GM12878 (cell line): ENCODE measurements around the gene MTX1. TPM values are rescaled to one million over a fixed set of nuclear protein-coding genes. Genes with fewer than 3 reads are reported as not detected.

Experiments used
- ATAC-seq: fragments of 200-7000 bp; cut with Tn5 transposase; 3 replicates; pipeline ENCODE4 v1.9.1; 2020; ENCODE audit warnings: mild to moderate bottlenecking, moderate library complexity
- BruUV-seq: library from RNA; stranded (reverse); fragments of 400-500 nt; replicated peaks from 2 replicates; lab custom pipeline; 2021; lab: Mats Ljungman, UMichigan
- CTCF ChIA-PET: fragments of 300-600 bp; sonication (Branson Sonifier 250); formaldehyde crosslinking; extraction: SDS; loops from one replicate; lab custom pipeline; 2021; ENCODE audit warnings: inconsistent platforms; lab: Yijun Ruan, JAX
- POLR2A ChIA-PET: fragments of 350-600 bp; formaldehyde crosslinking; extraction: SDS; loops from one replicate; lab custom pipeline; 2021; ENCODE audit warnings: inconsistent platforms; lab: Charles Lee
- RAD21 ChIA-PET: fragments of 300-600 bp; sonication (Branson Sonifier 250); formaldehyde crosslinking; loops from one replicate; lab custom pipeline; 2023; ENCODE audit warnings: antibody characterized with exemption; ENCODE audit not compliant: unreplicated experiment; lab: Charles Lee
- SMC1A ChIA-PET: fragments of 300-600 bp; sonication (Branson Sonifier 250); formaldehyde crosslinking; loops from one replicate; lab custom pipeline; 2023; ENCODE audit not compliant: unreplicated experiment, uncharacterized antibody; lab: Charles Lee
- DNase-seq: peaks from one replicate; pipeline ENCODE4 v3.0.0-alpha.2; 2011; ENCODE audit warnings: low read depth, low spot score
- FAIRE-seq: peaks from 3 replicates; lab custom pipeline; 2011; peaks lifted over from hg19 to GRCh38; lab: Jason Lieb, UNC
- H2AFZ ChIP-seq: 2 replicates; pipeline ENCODE4 v1.6.0; 2011; ENCODE audit warnings: low read depth, low read length, control low read depth; ENCODE audit not compliant: control insufficient read depth
- H3K27ac ChIP-seq: 2 replicates; pipeline ENCODE4 v1.5.1; 2011; ENCODE audit warnings: control low read depth; ENCODE audit not compliant: control insufficient read depth, insufficient read depth
- H3K27me3 ChIP-seq, 2 experiments: replicated peaks in 1 of 2; 2 replicates each; pipeline versions ENCODE4 v1.6.0 to v1.6.1; 2011; ENCODE audit warnings: low read length in 1 of 2; ENCODE audit not compliant: control insufficient read depth in 2 of 2, insufficient read depth in 2 of 2
- H3K36me3 ChIP-seq, 2 experiments: 2 replicates each; pipeline ENCODE4 v1.5.1; 2011; ENCODE audit warnings: low read length in 1 of 2; ENCODE audit not compliant: control insufficient read depth in 2 of 2, insufficient read depth in 2 of 2
- H3K4me1 ChIP-seq: 2 replicates; pipeline ENCODE4 v1.6.1; 2011; ENCODE audit warnings: mild to moderate bottlenecking, low read length, moderate library complexity, mixed read lengths; ENCODE audit not compliant: control insufficient read depth, insufficient read depth
- H3K4me2 ChIP-seq: 2 replicates; pipeline ENCODE4 v1.6.0; 2011; ENCODE audit warnings: control low read depth; ENCODE audit not compliant: control insufficient read depth, insufficient read depth
- H3K4me3 ChIP-seq: fragments of 200-600 bp; sonication (generic); 2 replicates; pipeline ENCODE4 v1.5.1; 2016
- H3K79me2 ChIP-seq: 2 replicates; pipeline ENCODE4 v1.6.0; 2011; ENCODE audit warnings: low read length; ENCODE audit not compliant: control insufficient read depth, insufficient read depth
- H3K9ac ChIP-seq: 2 replicates; pipeline ENCODE4 v1.8.0; 2011; ENCODE audit warnings: low read length, control low read depth, mixed read lengths; ENCODE audit not compliant: control insufficient read depth, insufficient read depth
- H3K9me3 ChIP-seq: replicated peaks from 3 replicates; pipeline ENCODE4 v1.5.1; 2011; ENCODE audit warnings: mild to moderate bottlenecking, low read length; ENCODE audit not compliant: control insufficient read depth, insufficient read depth
- H4K20me1 ChIP-seq: 2 replicates; pipeline ENCODE4 v1.6.0; 2011; ENCODE audit not compliant: control insufficient read depth, insufficient read depth
- EP300 ChIP-seq, 2 experiments: fragments of 150-350 bp in 1 of 2; IDR thresholded peaks; 2 replicates each; pipeline ENCODE4 v1.6.1; 2011 to 2012; ENCODE audit warnings: low read depth in 2 of 2, low read length in 2 of 2, borderline replicate concordance in 1 of 2, improper control_type of control experiment in 1 of 2, inconsistent platforms in 1 of 2; ENCODE audit not compliant: control insufficient read depth in 1 of 2
- HDGF ChIP-seq: fragments of 450-650 bp; IDR thresholded peaks from 2 replicates; pipeline ENCODE4 v1.6.1; 2016; ENCODE audit warnings: antibody characterized with exemption
- PAX5 ChIP-seq: IDR thresholded peaks from 2 replicates; pipeline ENCODE4 v1.6.1; 2011; ENCODE audit warnings: low read depth, low read length, borderline replicate concordance
- SUZ12 ChIP-seq: fragments of 200-600 bp; sonication (generic); IDR thresholded peaks from one replicate; pipeline ENCODE4 v1.6.1; 2018; ENCODE audit warnings: antibody characterized with exemption, mild to moderate bottlenecking; ENCODE audit not compliant: unreplicated experiment
- YY1 ChIP-seq: IDR thresholded peaks from 2 replicates; pipeline ENCODE4 v1.6.1; 2011; ENCODE audit warnings: low read depth, mild to moderate bottlenecking, low read length
- WGBS: methylation state at CpG from one replicate; pipeline ENCODE4 v1.1.6; 2016; ENCODE audit warnings: low lambda C conversion rate; ENCODE audit not compliant: insufficient replicate concordance, insufficient coverage; ENCODE audit errors: missing lambda C conversion rate; 5-methylcytosine and 5-hydroxymethylcytosine counted together
- in situ Hi-C: fragments of 300-500 bp; cut with MboI; formaldehyde crosslinking; loops from 9 replicates; pipeline ENCODE4 v1.14.3; 2018; ENCODE audit warnings: mixed read lengths
- intact Hi-C: fragments of 100-400 bp; cut with micrococcal nuclease; formaldehyde crosslinking; loops from one replicate; pipeline ENCODE4 v1.14.2; 2022; ENCODE audit not compliant: unreplicated experiment
- polyA plus RNA-seq, 11 experiments: library from polyadenylated mRNA; depleted of rRNA in 4 of 11; unstranded in 6 of 11; stranded (reverse) in 5 of 11; fragments of >200 nt; fragmentation: Nextera tagmentation in 4 of 11; fragmentation: Illumina TruSeq in 1 of 11; extraction: Ambion mirVana in 4 of 11; extraction: Trizol in 1 of 11; gene quantifications; 1 replicate in 1 of 11; 2 replicates in 10 of 11; pipeline versions ENCODE4 v1.2.1 to v1.2.3, GENCODE V29; 2011 to 2016; ENCODE audit warnings: inconsistent platforms in 2 of 11, missing spikeins in 2 of 11, low read depth in 1 of 11
- total RNA-seq, 4 experiments: library from RNA; depleted of rRNA in 3 of 4; stranded (reverse); fragments of >200 nt in 3 of 4; fragmentation: Illumina TruSeq in 1 of 4; extraction: Trizol in 1 of 4; gene quantifications; 2 replicates each; pipeline versions ENCODE4 v1.2.1 to v1.2.3, GENCODE V29; 2013 to 2021

MTX1 gene
- total and polyA plus RNA-seq, 10 of the 15 experiments (the other 5 are each of a cell fraction or from before 2014, with no cell fraction given) = 15.8 to 92.0 (median 49.1) TPM

DNA sequence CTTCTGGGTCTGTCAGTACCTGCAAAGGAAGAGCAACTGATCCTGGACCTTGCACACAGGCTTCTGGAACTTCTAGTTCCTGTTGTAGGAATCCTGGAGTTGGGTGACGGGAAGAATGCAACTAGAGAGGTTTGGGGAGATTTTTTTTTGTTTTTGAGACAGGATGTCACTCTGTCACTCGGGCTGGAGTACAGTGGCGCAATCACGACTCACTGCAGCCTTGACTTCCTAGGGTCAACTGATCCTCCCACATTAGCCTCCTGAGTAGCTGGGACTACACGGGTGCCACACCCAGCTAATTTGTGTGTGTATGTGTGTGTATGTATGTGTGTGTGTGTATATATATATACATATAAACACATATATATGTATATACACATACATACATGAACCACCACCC, 28.0 kb downstream of the MTX1 start:
- Histone ChIP-seq H3K4me2 (no peak overlapping the region), H3K27ac (no peak overlapping the region), H3K79me2 (no peaks in the 10 kb centered on the region; the same call in none of the 2 replicates), H2AFZ (no peak overlapping the region), H4K20me1 (no peaks in the 10 kb centered on the region), H3K4me1 (peaks cover under 1% of the 10 kb centered on the region), H3K36me3 (no peaks in the 10 kb centered on the region; a peak in 2 of 4 replicates), H3K4me3 (no peak overlapping the region), H3K9me3 (no peaks in the 10 kb centered on the region), H3K27me3 (no peaks in the 10 kb centered on the region), H3K9ac (no peak overlapping the region)
- no TSS peak for BruUV-seq
- POLR2A ChIA-PET = no interaction called here
- no peak for ATAC-seq
- DNase-seq = no peak
- CTCF ChIA-PET = interaction anchor here (0.6 to 0.9 kb wide), 2 partner anchors 10 to 13 kb away, joined by 3 read pairs; no protein-coding TSS in a partner anchor
- no peak for TF ChIP-seq EP300 (IDR thresholded peaks at IDR 0.05; ENCODE audit: borderline replicate concordance in 1 of 2, control insufficient read depth in 1 of 2, low read depth in 2 of 2, low read length in 2 of 2)
- TF ChIP-seq SUZ12 = no peak
- no peak for TF ChIP-seq PAX5
- no peak for TF ChIP-seq HDGF
- no peak for TF ChIP-seq YY1
- intact Hi-C loops = no loop called here
- in situ Hi-C loops = no loop called here
- FAIRE-seq = no peak
- RAD21 ChIA-PET = no interaction called here
- SMC1A ChIA-PET = interaction anchor here (1.3 kb wide), 1 partner anchor 9 kb away, joined by 3 read pairs; no protein-coding TSS in a partner anchor
- WGBS = 82% methylated on average over 5 of the region's 5 CpGs
